ENCODE measurements around the gene SLC38A9.

DNA sequence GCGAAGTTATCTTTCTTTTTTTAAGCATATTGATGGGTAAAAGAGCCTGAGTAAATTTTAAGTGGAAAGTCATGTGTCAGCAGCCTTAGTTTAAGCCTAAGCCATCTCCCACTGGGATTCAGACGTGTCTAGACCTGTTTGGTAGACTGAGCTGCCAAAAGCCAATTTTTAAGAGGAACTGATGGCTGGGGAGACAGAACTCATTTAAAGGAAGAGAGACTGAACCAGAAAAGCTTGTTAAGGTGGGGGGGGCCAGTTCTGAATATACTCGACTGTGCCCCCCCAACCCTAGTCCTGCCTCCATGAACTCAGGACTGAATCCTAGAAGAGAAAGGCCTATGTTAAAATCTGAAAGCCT is 119.0 kb downstream of the SLC38A9 start:
- TF ChIP-seq POLR2AphosphoS5 (IDR thresholded peaks at IDR 0.05; ENCODE audit: low read depth, low read length) (no peak), POLR2A (IDR thresholded peaks at IDR 0.05; ENCODE audit: low read depth, low read length) (no peak)
